Brain microvascular endothelial cell (primary cell): ENCODE measurements around the gene STAC.
"Not testable (repeated sequence)": the region's sequence is repeated elsewhere in the genome, so short reads cannot be mapped to it uniquely, and the experiment has no call there.

Source experiments
- DNase-seq: peaks from one replicate; pipeline ENCODE4 v3.0.0-alpha.2; 2020
- H3K27ac ChIP-seq: fragments of 250-450 bp; sonication (Bioruptor Pico); 2 replicates; pipeline ENCODE4 v1.5.1; 2020; ENCODE audit warnings: mild to moderate bottlenecking, moderate library complexity
- H3K27me3 ChIP-seq: fragments of 250-450 bp; sonication (Bioruptor Pico); replicated peaks from 2 replicates; pipeline ENCODE4 v1.5.1; 2020; ENCODE audit warnings: mild to moderate bottlenecking
- H3K36me3 ChIP-seq: fragments of 250-450 bp; sonication (Bioruptor Pico); replicated peaks from 2 replicates; pipeline ENCODE4 v1.5.1; 2020; ENCODE audit warnings: mild to moderate bottlenecking
- H3K4me3 ChIP-seq: 2 replicates; pipeline ENCODE4 v1.5.1; 2011; ENCODE audit warnings: low read depth, mild to moderate bottlenecking, control low read depth, low read length, moderate library complexity
- CTCF ChIP-seq: IDR thresholded peaks from 2 replicates; pipeline ENCODE4 v1.5.1; 2011; ENCODE audit warnings: low read depth, mild to moderate bottlenecking, moderate library complexity, low read length, control low read depth, inconsistent platforms; ENCODE audit errors: missing control alignments
- in situ Hi-C: cut with HindIII; loops from 2 replicates; pipeline ENCODE4 v1.10.0; 2017; ENCODE audit warnings: low sequenced_read_pairs, low pct_ligation_motif_present

Gene STAC

DNA sequence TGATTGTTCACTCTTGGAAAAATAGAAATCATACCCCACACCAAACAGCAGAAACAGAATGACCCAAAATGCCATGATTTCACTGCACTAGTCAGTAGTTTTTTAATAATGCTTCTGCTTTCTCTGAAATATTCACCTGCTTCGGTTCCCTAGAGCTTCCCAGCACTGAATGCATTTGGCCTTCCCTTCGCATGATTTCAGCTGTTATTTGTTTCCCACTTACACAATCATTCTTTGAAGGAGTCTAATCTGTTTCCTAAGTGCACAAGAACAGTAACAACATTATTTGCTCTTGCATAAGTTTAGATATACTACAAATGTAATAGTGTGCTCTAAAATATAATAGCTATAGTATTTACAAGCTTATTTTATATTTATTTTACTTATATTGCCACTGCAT, 178.7 kb downstream of the STAC start:
- no peak for TF ChIP-seq CTCF
- no peak overlapping the region for H3K27ac ChIP-seq
- no peaks in the 10 kb centered on the region for H3K36me3 ChIP-seq
- H3K4me3 ChIP-seq = no peak overlapping the region
- no peaks in the 10 kb centered on the region for H3K27me3 ChIP-seq
- DNase-seq = no peak
- in situ Hi-C loops = no loop called here

DNA sequence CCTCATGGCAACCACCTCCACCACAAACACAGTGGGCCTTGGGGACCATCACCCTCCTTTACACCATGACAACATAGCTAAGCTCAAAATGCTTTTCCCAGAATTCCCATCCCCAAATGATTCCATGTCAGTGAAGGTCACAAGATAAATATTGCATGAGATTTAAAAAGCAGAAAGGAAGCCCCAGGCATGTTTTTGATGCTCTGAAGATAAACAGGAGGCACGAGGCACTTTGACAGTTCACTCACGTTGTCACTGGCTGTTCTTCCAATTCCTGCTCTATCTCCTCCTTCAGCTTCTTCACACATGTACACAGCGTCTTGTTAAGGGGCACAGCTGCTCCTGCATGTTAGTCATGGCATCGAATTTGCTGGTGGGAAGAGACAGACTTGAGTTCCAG, 180.4 kb downstream of the STAC start:
- no peak for TF ChIP-seq CTCF
- H3K36me3 ChIP-seq = no peaks in the 10 kb centered on the region
- in situ Hi-C loops = no loop called here
- no peak for DNase-seq
- H3K27ac ChIP-seq = no peak overlapping the region
- no peaks in the 10 kb centered on the region for H3K27me3 ChIP-seq
- H3K4me3 ChIP-seq = no peak overlapping the region

- Histone ChIP-seq H3K27ac (no peak overlapping the region), H3K4me3 (no peak overlapping the region), H3K36me3 (no peaks in the 10 kb centered on the region), H3K27me3 (no peaks in the 10 kb centered on the region)
- no peak for TF ChIP-seq CTCF
- in situ Hi-C loops = no loop called here
- no peak for DNase-seq
These were observed 181.3 kb downstream of the STAC start for GRCh38 chr3:36561601-36562000.

DNA sequence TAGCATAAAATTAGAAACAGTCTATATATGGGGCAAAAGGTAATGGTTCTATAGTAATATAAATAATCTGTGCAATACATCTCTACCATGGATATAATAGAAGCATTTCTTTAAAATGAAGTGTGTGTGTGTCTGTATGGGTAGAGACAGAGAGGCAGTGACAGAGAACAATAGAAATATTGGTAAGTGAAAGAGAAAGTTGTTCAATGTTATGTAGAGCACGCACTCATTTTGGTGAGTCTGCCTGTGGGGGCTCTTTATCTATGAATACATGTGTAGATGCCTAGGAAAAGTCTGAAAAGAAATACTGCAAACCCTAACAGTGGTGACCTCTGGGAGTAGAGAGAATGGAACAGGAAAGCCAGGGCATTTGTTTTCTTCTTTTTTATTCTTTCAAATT, 182.6 kb downstream of the STAC start:
- TF ChIP-seq CTCF = no peak
- Histone ChIP-seq H3K27me3 (no peaks in the 10 kb centered on the region), H3K4me3 (no peak overlapping the region), H3K36me3 (no peaks in the 10 kb centered on the region), H3K27ac (no peak overlapping the region)
- in situ Hi-C loops = no loop called here
- DNase-seq = no peak

GRCh38 chr3:36575241-36575640, 194.9 kb downstream of the STAC start:
- Histone ChIP-seq H3K36me3 (no peaks in the 10 kb centered on the region), H3K4me3 (no peak overlapping the region), H3K27ac (no peak overlapping the region), H3K27me3 (no peaks in the 10 kb centered on the region)
- in situ Hi-C loops = no loop called here
- TF ChIP-seq CTCF = no peak
- DNase-seq = no peak

GRCh38 chr3:36578418-36578817, 198.1 kb downstream of the STAC start:
- DNase-seq, H3K4me3 ChIP-seq, in situ Hi-C loops, H3K36me3 ChIP-seq, H3K27me3 ChIP-seq, H3K27ac ChIP-seq: not testable (repeated sequence)
